CD4-positive, alpha-beta memory T cell (primary cell): ENCODE measurements around the gene CD99. TPM values are rescaled to one million over a fixed set of nuclear protein-coding genes. Genes with fewer than 3 reads are reported as not detected.

ENCODE experiments used
- CTCF ChIA-PET: fragments of 350-600 bp; sonication (Branson Sonifier 250); formaldehyde crosslinking; loops from one replicate; lab custom pipeline; 2021; ENCODE audit warnings: inconsistent platforms; ENCODE audit not compliant: partially characterized antibody; lab: Charles Lee
- POLR2A ChIA-PET: fragments of 350-600 bp; sonication (Branson Sonifier 250); formaldehyde crosslinking; loops from one replicate; lab custom pipeline; 2021; ENCODE audit not compliant: partially characterized antibody; lab: Charles Lee
- DNase-seq, 5 donors: peaks; one replicate each; pipeline versions ENCODE4 v3.0.0 to v3.0.0-alpha.2; 2020 to 2022; ENCODE audit warnings: mixed read lengths in 1 of 5
- H3K27ac ChIP-seq: one replicate; pipeline ENCODE4 v1.7.0; 2013; ENCODE audit warnings: low read depth, low read length
- H3K27me3 ChIP-seq: 2 replicates; pipeline ENCODE4 v1.7.0; 2013; ENCODE audit warnings: mild to moderate bottlenecking, low read length, moderate library complexity; ENCODE audit not compliant: insufficient read depth
- H3K36me3 ChIP-seq: 2 replicates; pipeline ENCODE4 v1.7.0; 2013; ENCODE audit warnings: mild to moderate bottlenecking, low read length, moderate library complexity; ENCODE audit not compliant: insufficient read depth
- H3K4me1 ChIP-seq: 2 replicates; pipeline ENCODE4 v1.7.0; 2013; ENCODE audit warnings: mild to moderate bottlenecking, low read length, moderate library complexity; ENCODE audit not compliant: insufficient read depth
- H3K4me3 ChIP-seq, 2 donors: one replicate each; pipeline ENCODE4 v1.7.0; 2013; ENCODE audit warnings: low read length in 2 of 2, mild to moderate bottlenecking in 1 of 2
- H3K9me3 ChIP-seq, 2 donors: one replicate each; pipeline ENCODE4 v1.7.0; 2013; ENCODE audit warnings: low read length in 2 of 2, control low read depth in 1 of 2; ENCODE audit not compliant: control insufficient read depth in 1 of 2
- H3K27ac Mint-ChIP-seq, 7 donors: one replicate each; pipeline ENCODE4 v1.8.0; 2020 to 2021; ENCODE audit warnings: mixed read lengths in 7 of 7, mild to moderate bottlenecking in 6 of 7, inconsistent platforms in 3 of 7, moderate library complexity in 3 of 7
- H3K27me3 Mint-ChIP-seq, 2 donors: one replicate each; pipeline ENCODE4 v1.8.0; 2020 to 2021; ENCODE audit warnings: mixed read lengths in 2 of 2
- H3K36me3 Mint-ChIP-seq, 2 donors: one replicate each; pipeline ENCODE4 v1.8.0; 2020 to 2021; ENCODE audit warnings: mixed read lengths in 2 of 2, inconsistent platforms in 1 of 2, mild to moderate bottlenecking in 1 of 2
- H3K4me1 Mint-ChIP-seq, 4 donors: one replicate each; pipeline ENCODE4 v1.8.0; 2020 to 2021; ENCODE audit warnings: mixed read lengths in 4 of 4, mild to moderate bottlenecking in 1 of 4
- H3K4me3 Mint-ChIP-seq, 8 donors: one replicate each; pipeline ENCODE4 v1.8.0; 2020 to 2021; ENCODE audit warnings: mixed read lengths in 8 of 8, mild to moderate bottlenecking in 7 of 8, moderate library complexity in 6 of 8, inconsistent platforms in 3 of 8
- H3K9me3 Mint-ChIP-seq, 8 donors: one replicate each; pipeline ENCODE4 v1.8.0; 2020 to 2021; ENCODE audit warnings: mixed read lengths in 8 of 8, mild to moderate bottlenecking in 5 of 8, inconsistent platforms in 3 of 8, moderate library complexity in 1 of 8
- intact Hi-C: fragments of 100-400 bp; cut with micrococcal nuclease; formaldehyde crosslinking; loops from one replicate; pipeline ENCODE4 v1.15.1; 2023
- polyA plus RNA-seq, 2 donors: library from polyadenylated mRNA; unstranded; fragments of 300-500 nt; fragmentation: Illumina TruSeq; gene quantifications; one replicate each; pipeline ENCODE4 v1.2.3, GENCODE V29; 2021
- total RNA-seq, 2 experiments: library from RNA; stranded (reverse); gene quantifications; one replicate each; pipeline ENCODE4 v1.2.3, GENCODE V29; 2021

The CD99 gene
- total and polyA plus RNA-seq, 4 experiments from 2014 or later = 283 to 400 (median 339) TPM

DNA sequence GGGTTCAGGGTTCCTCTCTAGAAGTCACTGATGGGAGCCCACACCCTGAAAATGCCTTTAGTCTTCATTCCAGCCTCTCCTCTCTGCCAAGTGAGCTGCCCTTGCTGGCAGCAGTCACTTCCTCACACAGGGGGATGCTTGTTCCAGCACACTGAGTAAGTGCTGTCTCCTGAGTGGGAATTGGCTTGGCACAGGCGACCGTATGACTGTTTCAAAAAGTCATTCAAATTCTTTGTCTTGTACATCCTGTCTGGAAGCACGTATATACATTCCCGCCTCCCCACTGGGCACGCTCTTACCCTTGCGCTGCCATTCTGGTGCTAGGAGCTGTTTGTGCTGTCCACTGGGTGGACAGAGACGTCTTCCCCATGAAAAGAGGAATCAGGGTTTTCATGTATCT lies 40.2 kb upstream of the CD99 start:
- POLR2A ChIA-PET = no interaction called here
- intact Hi-C loops = no loop called here
- Histone ChIP-seq H3K9me3 (no peaks in the 10 kb centered on the region), H3K27ac (no peak overlapping the region), H3K27me3 (no peaks in the 10 kb centered on the region), H3K4me1 (no peaks in the 10 kb centered on the region), H3K4me3 (no peak overlapping the region), H3K36me3 (no peaks in the 10 kb centered on the region)
- CTCF ChIA-PET = no interaction called here
- Mint-ChIP-seq H3K4me1 (peaks cover 0 to 3% (median under 1%) of the 10 kb centered on the region in 4 donors), H3K4me3 (no peak overlapping the region), H3K9me3 (peaks cover 0 to 2% (median 0%) of the 10 kb centered on the region in 8 donors), H3K27me3 (no peaks in the 10 kb centered on the region), H3K27ac (no peak overlapping the region), H3K36me3 (peaks cover 19 to 37% of the 10 kb centered on the region in 2 donors)
- no peak for DNase-seq

DNA sequence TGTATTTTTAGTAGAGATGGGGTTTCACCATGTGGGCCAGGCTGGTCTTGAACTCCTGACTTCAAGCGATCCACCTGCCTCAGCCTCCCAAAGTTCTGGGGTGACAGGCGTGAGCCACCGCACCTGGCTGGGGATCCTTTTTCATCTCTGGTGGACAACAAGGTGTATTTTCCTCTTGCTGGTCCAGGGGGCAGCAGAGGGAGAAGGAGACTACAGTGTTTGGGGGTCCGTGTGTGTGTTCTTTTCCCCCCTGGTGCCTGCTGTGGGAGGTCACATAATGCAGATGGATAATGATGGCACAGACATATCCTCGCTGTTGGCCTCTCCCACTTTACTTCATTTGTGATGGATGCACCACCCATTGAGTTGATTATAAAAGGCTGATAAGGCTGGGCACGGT lies 39.0 kb upstream of the CD99 start:
- Histone ChIP-seq H3K9me3 (no peaks in the 10 kb centered on the region), H3K27me3 (no peaks in the 10 kb centered on the region), H3K4me3 (no peak overlapping the region), H3K4me1 (no peaks in the 10 kb centered on the region), H3K27ac (no peak overlapping the region), H3K36me3 (no peaks in the 10 kb centered on the region)
- H3K9me3 Mint-ChIP-seq = peaks cover 0 to 2% (median 0%) of the 10 kb centered on the region in 8 donors
- no peak for DNase-seq
- H3K36me3 Mint-ChIP-seq = peaks cover 16 to 28% of the 10 kb centered on the region in 2 donors
- H3K27ac Mint-ChIP-seq = no peak overlapping the region
- ChIA-PET POLR2A (no interaction called here), CTCF (no interaction called here)
- peaks cover 0 to 2% (median 0%) of the 10 kb centered on the region in 4 donors for H3K4me1 Mint-ChIP-seq
- H3K27me3 Mint-ChIP-seq = no peaks in the 10 kb centered on the region
- no peak overlapping the region for H3K4me3 Mint-ChIP-seq
- intact Hi-C loops = no loop called here

DNA sequence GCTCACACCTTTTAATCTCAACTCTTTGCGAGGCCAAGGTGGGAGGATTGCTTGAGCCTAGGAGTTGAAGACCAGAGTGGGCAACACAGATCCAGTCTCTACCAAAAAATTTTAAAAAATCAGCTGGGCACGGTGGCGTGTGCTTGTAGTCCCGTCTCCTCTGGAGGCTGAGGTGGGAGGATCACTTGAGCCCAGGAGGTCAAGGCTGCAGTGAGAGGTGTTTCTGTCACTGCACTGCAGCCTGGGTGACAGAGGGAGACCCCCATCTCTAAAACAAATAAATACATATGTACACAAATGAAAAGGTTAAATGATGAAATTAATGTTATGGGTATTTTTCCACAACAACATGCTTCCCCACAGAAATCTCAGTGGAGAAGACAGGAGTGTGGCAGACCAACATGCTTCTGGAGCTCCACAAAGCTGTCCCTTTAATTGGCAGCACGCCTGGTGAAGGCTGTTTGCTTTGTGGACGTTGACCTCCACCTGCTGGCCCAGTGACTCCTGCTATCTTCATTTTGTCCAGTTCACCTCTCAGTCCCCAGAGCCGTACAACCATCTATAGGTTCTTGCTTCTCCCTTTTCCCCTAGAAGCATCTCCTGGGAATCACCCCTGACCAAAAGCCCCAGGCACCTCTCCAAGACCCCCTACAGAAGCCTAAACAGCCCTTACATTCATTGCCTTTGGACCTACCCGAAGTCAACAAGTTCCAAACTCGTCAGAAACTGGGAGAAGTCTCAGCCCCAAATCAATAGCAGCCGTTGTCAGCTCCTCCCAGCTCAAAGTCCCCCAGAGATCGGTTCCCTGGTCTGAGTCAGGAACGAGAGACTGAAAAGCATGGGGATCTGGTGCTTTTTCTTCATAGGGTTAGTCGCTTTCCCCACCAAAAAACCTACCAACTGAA lies 36.4 kb upstream of the CD99 start:
- Histone ChIP-seq H3K27ac (no peak overlapping the region), H3K27me3 (no peaks in the 10 kb centered on the region), H3K4me3 (no peak overlapping the region), H3K4me1 (no peaks in the 10 kb centered on the region), H3K9me3 (no peaks in the 10 kb centered on the region), H3K36me3 (no peaks in the 10 kb centered on the region)
- no peak for DNase-seq
- Mint-ChIP-seq H3K4me1 (peaks cover 0 to 2% (median under 1%) of the 10 kb centered on the region in 4 donors), H3K9me3 (peaks cover 0 to 2% (median 0%) of the 10 kb centered on the region in 8 donors), H3K4me3 (no peak overlapping the region), H3K27me3 (no peaks in the 10 kb centered on the region), H3K27ac (peak overlapping the region in 1 of 7 donors; percentile 9), H3K36me3 (peaks cover 8 to 17% of the 10 kb centered on the region in 2 donors)
- CTCF ChIA-PET = no interaction called here
- intact Hi-C loops = no loop called here
- POLR2A ChIA-PET = no interaction called here

DNA sequence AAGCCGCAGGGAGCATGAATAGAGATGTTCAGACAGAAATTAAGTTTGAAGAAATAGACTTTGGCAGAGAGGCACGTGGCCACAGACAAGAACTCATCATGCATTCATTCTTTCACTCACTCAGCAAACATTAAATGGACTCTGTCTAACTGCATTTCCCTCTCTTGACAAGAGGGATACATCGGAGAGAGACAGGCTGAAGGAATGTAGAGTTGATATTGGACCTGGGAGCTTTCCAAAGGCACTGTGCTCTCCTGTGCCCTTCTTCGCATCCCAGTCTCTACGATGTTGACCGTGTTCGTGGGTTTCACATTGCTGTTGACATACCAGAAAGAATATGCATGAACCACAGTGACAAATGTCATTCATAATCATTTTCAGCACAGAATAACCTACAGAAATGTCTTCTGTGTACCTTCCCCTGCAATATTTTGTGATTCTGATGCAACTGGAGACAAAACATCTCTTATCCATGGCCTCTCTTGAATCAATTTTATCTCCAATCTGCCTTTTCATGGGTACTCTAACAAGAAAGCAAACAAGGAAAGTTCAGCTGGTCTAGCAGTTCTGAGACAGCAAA lies 34.7 kb upstream of the CD99 start:
- Mint-ChIP-seq H3K27me3 (no peaks in the 10 kb centered on the region), H3K4me3 (no peak overlapping the region), H3K27ac (no peak overlapping the region), H3K4me1 (peaks cover 0 to 2% (median 0%) of the 10 kb centered on the region in 4 donors), H3K36me3 (peaks cover 0 to 13% of the 10 kb centered on the region in 2 donors), H3K9me3 (peaks cover 0 to 2% (median 0%) of the 10 kb centered on the region in 8 donors)
- Histone ChIP-seq H3K4me1 (no peaks in the 10 kb centered on the region), H3K27me3 (no peaks in the 10 kb centered on the region), H3K4me3 (no peak overlapping the region), H3K36me3 (no peaks in the 10 kb centered on the region), H3K27ac (no peak overlapping the region), H3K9me3 (no peaks in the 10 kb centered on the region)
- CTCF ChIA-PET = no interaction called here
- no peak for DNase-seq
- POLR2A ChIA-PET = no interaction called here
- intact Hi-C loops = no loop called here

DNA sequence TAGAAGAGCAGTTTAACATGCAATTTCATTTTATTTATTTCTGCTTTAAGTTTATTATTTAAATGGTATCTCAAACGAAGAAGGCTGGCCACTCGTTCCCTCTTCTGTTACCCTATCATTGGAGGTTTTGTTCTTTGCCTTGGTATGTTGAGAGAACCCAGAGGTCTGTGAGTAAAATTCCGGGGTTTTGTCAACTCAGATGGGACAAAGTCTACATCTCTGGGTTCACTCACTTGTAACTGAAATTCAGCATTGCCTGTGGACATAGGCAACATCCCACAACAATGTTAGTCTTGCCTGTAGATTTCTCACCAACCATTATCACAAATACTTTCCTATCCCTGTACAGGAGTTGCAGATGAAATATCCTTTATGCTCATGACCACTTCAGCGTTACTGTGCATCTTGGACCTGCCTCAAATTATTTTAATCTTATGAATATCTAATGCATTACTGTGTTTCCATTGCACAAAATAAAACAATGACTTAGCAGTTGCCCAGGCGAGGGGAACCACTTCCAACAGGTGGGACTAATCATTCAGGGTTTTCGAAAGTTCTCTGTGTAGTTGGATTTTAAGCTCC lies 33.5 kb upstream of the CD99 start:
- Mint-ChIP-seq H3K27ac (no peak overlapping the region), H3K36me3 (peaks cover 0 to 13% of the 10 kb centered on the region in 2 donors), H3K4me3 (no peak overlapping the region), H3K27me3 (no peaks in the 10 kb centered on the region), H3K9me3 (peaks cover 0 to 2% (median 0%) of the 10 kb centered on the region in 8 donors), H3K4me1 (peaks cover 0 to 2% (median 0%) of the 10 kb centered on the region in 4 donors)
- no peaks in the 10 kb centered on the region for H3K27me3 ChIP-seq
- CTCF ChIA-PET = no interaction called here
- no peak overlapping the region for H3K27ac ChIP-seq
- H3K4me1 ChIP-seq = no peaks in the 10 kb centered on the region
- no peaks in the 10 kb centered on the region for H3K36me3 ChIP-seq
- no peak overlapping the region for H3K4me3 ChIP-seq
- H3K9me3 ChIP-seq = no peaks in the 10 kb centered on the region
- no peak for DNase-seq
- POLR2A ChIA-PET = no interaction called here
- intact Hi-C loops = no loop called here

DNA sequence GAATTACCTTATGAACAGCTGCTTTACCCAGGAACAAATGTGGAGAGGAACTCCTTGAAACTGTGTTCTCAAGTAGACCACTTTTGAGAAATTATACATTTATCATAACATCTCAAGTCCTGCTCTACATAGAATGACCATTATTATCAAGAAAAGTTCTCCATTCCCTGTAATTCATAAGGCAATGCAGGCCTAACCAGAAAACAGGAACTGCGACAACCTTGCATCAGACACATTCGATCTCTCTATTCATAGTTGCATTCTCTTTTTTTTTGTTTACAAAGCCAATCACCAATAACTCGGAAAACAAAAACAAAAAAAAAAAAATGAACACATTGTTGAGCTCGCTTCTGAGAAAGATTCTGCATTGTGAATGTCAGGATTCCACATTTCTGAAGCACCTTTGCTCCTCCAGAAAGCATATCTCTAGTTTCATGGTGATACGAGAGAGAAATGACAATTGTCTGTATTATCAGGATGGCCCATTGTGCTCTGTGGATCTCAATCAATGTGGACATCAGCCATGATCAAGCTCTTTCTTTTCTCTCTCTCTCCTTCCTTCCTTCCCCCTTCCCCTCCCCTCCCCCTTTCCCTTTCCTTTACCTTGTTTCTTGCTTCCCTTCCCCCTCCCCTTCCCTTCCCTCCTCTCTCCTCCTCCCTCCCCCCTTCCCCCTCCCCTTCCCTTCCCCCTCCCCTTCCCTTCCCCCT lies 32.4 kb upstream of the CD99 start:
- H3K27me3 Mint-ChIP-seq = no peaks in the 10 kb centered on the region

DNA sequence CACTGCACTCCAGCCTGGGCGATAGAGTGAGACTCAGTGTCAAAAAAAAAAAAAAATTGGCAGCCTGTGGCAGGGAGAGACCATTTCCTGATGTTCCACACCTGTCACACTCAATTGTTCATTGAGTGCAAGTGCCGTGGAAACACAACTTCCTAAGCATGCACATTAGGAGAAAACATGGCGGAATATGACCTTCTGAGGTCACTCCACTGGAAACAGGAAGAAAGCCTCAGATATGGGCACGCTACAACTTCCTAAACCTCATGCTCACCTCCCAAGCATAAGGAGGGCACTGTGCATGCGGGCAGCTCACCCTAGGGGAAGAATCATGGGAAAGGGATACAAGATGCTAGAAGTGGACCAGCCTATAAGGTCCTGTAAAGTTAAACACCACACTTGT lies 28.5 kb upstream of the CD99 start:
- H3K27ac Mint-ChIP-seq = no peak overlapping the region

More for the DNA sequence above, 32.4 kb upstream of the CD99 start:
- H3K27ac Mint-ChIP-seq = peak overlapping the region in 1 of 7 donors; percentile 2
- Histone ChIP-seq H3K27me3 (no peaks in the 10 kb centered on the region), H3K36me3 (no peaks in the 10 kb centered on the region), H3K4me1 (no peaks in the 10 kb centered on the region), H3K27ac (no peak overlapping the region), H3K4me3 (no peak overlapping the region), H3K9me3 (no peaks in the 10 kb centered on the region)
- intact Hi-C loops = no loop called here
- peaks cover 0 to 2% (median 0%) of the 10 kb centered on the region in 4 donors for H3K4me1 Mint-ChIP-seq
- no peaks in the 10 kb centered on the region for H3K9me3 Mint-ChIP-seq
- POLR2A ChIA-PET = no interaction called here
- peaks cover 0 to 10% of the 10 kb centered on the region in 2 donors for H3K36me3 Mint-ChIP-seq
- CTCF ChIA-PET = no interaction called here
- no peak overlapping the region for H3K4me3 Mint-ChIP-seq
- DNase-seq = no peak

More for the DNA sequence above, 28.5 kb upstream of the CD99 start:
- no peaks in the 10 kb centered on the region for H3K9me3 Mint-ChIP-seq
- Histone ChIP-seq H3K9me3 (no peaks in the 10 kb centered on the region), H3K36me3 (no peaks in the 10 kb centered on the region), H3K4me3 (no peak overlapping the region), H3K27ac (no peak overlapping the region), H3K4me1 (no peaks in the 10 kb centered on the region), H3K27me3 (no peaks in the 10 kb centered on the region)
- ChIA-PET POLR2A (no interaction called here), CTCF (no interaction called here)
- intact Hi-C loops = no loop called here
- peaks cover 2 to 3% of the 10 kb centered on the region in 2 donors for H3K36me3 Mint-ChIP-seq
- H3K27me3 Mint-ChIP-seq = no peaks in the 10 kb centered on the region
- H3K4me1 Mint-ChIP-seq = peaks cover 0 to 2% (median 0%) of the 10 kb centered on the region in 4 donors
- DNase-seq = no peak
- no peak overlapping the region for H3K4me3 Mint-ChIP-seq
